GM12878 (cell line): ENCODE results near the gene CCDC27. TPM values are rescaled to one million over a fixed set of nuclear protein-coding genes. Genes with fewer than 3 reads are reported as not detected.

ENCODE experiments used
- ATAC-seq: fragments of 200-7000 bp; cut with Tn5 transposase; 3 replicates; pipeline ENCODE4 v1.9.1; 2020; ENCODE audit warnings: mild to moderate bottlenecking, moderate library complexity
- BruUV-seq: library from RNA; stranded (reverse); fragments of 400-500 nt; replicated peaks from 2 replicates; lab custom pipeline; 2021; lab: Mats Ljungman, UMichigan
- CTCF ChIA-PET: fragments of 300-600 bp; sonication (Branson Sonifier 250); formaldehyde crosslinking; extraction: SDS; loops from one replicate; lab custom pipeline; 2021; ENCODE audit warnings: inconsistent platforms; lab: Yijun Ruan, JAX
- POLR2A ChIA-PET: fragments of 350-600 bp; formaldehyde crosslinking; extraction: SDS; loops from one replicate; lab custom pipeline; 2021; ENCODE audit warnings: inconsistent platforms; lab: Charles Lee
- RAD21 ChIA-PET: fragments of 300-600 bp; sonication (Branson Sonifier 250); formaldehyde crosslinking; loops from one replicate; lab custom pipeline; 2023; ENCODE audit warnings: antibody characterized with exemption; ENCODE audit not compliant: unreplicated experiment; lab: Charles Lee
- SMC1A ChIA-PET: fragments of 300-600 bp; sonication (Branson Sonifier 250); formaldehyde crosslinking; loops from one replicate; lab custom pipeline; 2023; ENCODE audit not compliant: unreplicated experiment, uncharacterized antibody; lab: Charles Lee
- DNase-seq: peaks from one replicate; pipeline ENCODE4 v3.0.0-alpha.2; 2011; ENCODE audit warnings: low read depth, low spot score
- FAIRE-seq: peaks from 3 replicates; lab custom pipeline; 2011; peaks lifted over from hg19 to GRCh38; lab: Jason Lieb, UNC
- H2AFZ ChIP-seq: 2 replicates; pipeline ENCODE4 v1.6.0; 2011; ENCODE audit warnings: low read depth, low read length, control low read depth; ENCODE audit not compliant: control insufficient read depth
- H3K27ac ChIP-seq: 2 replicates; pipeline ENCODE4 v1.5.1; 2011; ENCODE audit warnings: control low read depth; ENCODE audit not compliant: control insufficient read depth, insufficient read depth
- H3K27me3 ChIP-seq, 2 experiments: replicated peaks in 1 of 2; 2 replicates each; pipeline versions ENCODE4 v1.6.0 to v1.6.1; 2011; ENCODE audit warnings: low read length in 1 of 2; ENCODE audit not compliant: control insufficient read depth in 2 of 2, insufficient read depth in 2 of 2
- H3K36me3 ChIP-seq, 2 experiments: 2 replicates each; pipeline ENCODE4 v1.5.1; 2011; ENCODE audit warnings: low read length in 1 of 2; ENCODE audit not compliant: control insufficient read depth in 2 of 2, insufficient read depth in 2 of 2
- H3K4me1 ChIP-seq: 2 replicates; pipeline ENCODE4 v1.6.1; 2011; ENCODE audit warnings: mild to moderate bottlenecking, low read length, moderate library complexity, mixed read lengths; ENCODE audit not compliant: control insufficient read depth, insufficient read depth
- H3K4me2 ChIP-seq: 2 replicates; pipeline ENCODE4 v1.6.0; 2011; ENCODE audit warnings: control low read depth; ENCODE audit not compliant: control insufficient read depth, insufficient read depth
- H3K4me3 ChIP-seq: fragments of 200-600 bp; sonication (generic); 2 replicates; pipeline ENCODE4 v1.5.1; 2016
- H3K79me2 ChIP-seq: 2 replicates; pipeline ENCODE4 v1.6.0; 2011; ENCODE audit warnings: low read length; ENCODE audit not compliant: control insufficient read depth, insufficient read depth
- H3K9ac ChIP-seq: 2 replicates; pipeline ENCODE4 v1.8.0; 2011; ENCODE audit warnings: low read length, control low read depth, mixed read lengths; ENCODE audit not compliant: control insufficient read depth, insufficient read depth
- H3K9me3 ChIP-seq: replicated peaks from 3 replicates; pipeline ENCODE4 v1.5.1; 2011; ENCODE audit warnings: mild to moderate bottlenecking, low read length; ENCODE audit not compliant: control insufficient read depth, insufficient read depth
- H4K20me1 ChIP-seq: 2 replicates; pipeline ENCODE4 v1.6.0; 2011; ENCODE audit not compliant: control insufficient read depth, insufficient read depth
- FOXK2 ChIP-seq: fragments of 450-650 bp; IDR thresholded peaks from 2 replicates; pipeline ENCODE4 v1.6.1; 2017; ENCODE audit warnings: mild to moderate bottlenecking, moderate library complexity
- HDGF ChIP-seq: fragments of 450-650 bp; IDR thresholded peaks from 2 replicates; pipeline ENCODE4 v1.6.1; 2016; ENCODE audit warnings: antibody characterized with exemption
- LARP7 ChIP-seq: fragments of 450-650 bp; IDR thresholded peaks from 2 replicates; pipeline ENCODE4 v1.6.1; 2017; ENCODE audit warnings: mild to moderate bottlenecking
- MEF2A ChIP-seq: IDR thresholded peaks from 2 replicates; pipeline ENCODE4 v1.6.1; 2011; ENCODE audit warnings: low read depth, mild to moderate bottlenecking, low read length, moderate library complexity; ENCODE audit not compliant: insufficient read depth
- POLR2AphosphoS2 ChIP-seq: IDR thresholded peaks from 2 replicates; pipeline ENCODE4 v1.6.1; 2011; ENCODE audit warnings: low read depth, mild to moderate bottlenecking, low read length, improper control_type of control experiment, moderate library complexity
- RAD51 ChIP-seq: fragments of 450-650 bp; IDR thresholded peaks from 2 replicates; pipeline ENCODE4 v1.6.1; 2016; ENCODE audit warnings: moderate library complexity, mild to moderate bottlenecking, inconsistent platforms
- RBBP5 ChIP-seq: fragments of 200-600 bp; sonication (generic); conservative IDR thresholded peaks from 2 replicates; pipeline ENCODE4 v1.6.1; 2016
- RUNX3 ChIP-seq: IDR thresholded peaks from 2 replicates; pipeline ENCODE4 v1.6.1; 2012; ENCODE audit warnings: low read length, inconsistent platforms
- SMAD5 ChIP-seq: IDR thresholded peaks from 2 replicates; pipeline ENCODE4 v1.6.1; 2016; ENCODE audit warnings: antibody characterized with exemption, low read depth
- STAT1 ChIP-seq: fragments of 450-650 bp; conservative IDR thresholded peaks from 2 replicates; pipeline ENCODE4 v1.6.1; 2014; ENCODE audit warnings: antibody characterized with exemption, mild to moderate bottlenecking
- STAT3 ChIP-seq: IDR thresholded peaks from 2 replicates; pipeline ENCODE4 v1.6.1; 2011; ENCODE audit warnings: low read depth, low read length, improper control_type of control experiment
- TARDBP ChIP-seq: IDR thresholded peaks from 2 replicates; pipeline ENCODE4 v1.6.1; 2016; ENCODE audit warnings: borderline replicate concordance
- ZBED1 ChIP-seq: IDR thresholded peaks from 2 replicates; pipeline ENCODE4 v1.6.1; 2016; ENCODE audit warnings: borderline replicate concordance
- ZNF274 ChIP-seq: IDR thresholded peaks from one replicate; pipeline ENCODE4 v1.8.0; 2011; ENCODE audit not compliant: insufficient read length, insufficient read depth
- ZNF384 ChIP-seq: IDR thresholded peaks from 2 replicates; pipeline ENCODE4 v1.6.1; 2012; ENCODE audit warnings: low read depth, mild to moderate bottlenecking, low read length, improper control_type of control experiment, borderline replicate concordance
- WGBS: methylation state at CpG from one replicate; pipeline ENCODE4 v1.1.6; 2016; ENCODE audit warnings: low lambda C conversion rate; ENCODE audit not compliant: insufficient replicate concordance, insufficient coverage; ENCODE audit errors: missing lambda C conversion rate; 5-methylcytosine and 5-hydroxymethylcytosine counted together
- in situ Hi-C: fragments of 300-500 bp; cut with MboI; formaldehyde crosslinking; loops from 9 replicates; pipeline ENCODE4 v1.14.3; 2018; ENCODE audit warnings: mixed read lengths
- intact Hi-C: fragments of 100-400 bp; cut with micrococcal nuclease; formaldehyde crosslinking; loops from one replicate; pipeline ENCODE4 v1.14.2; 2022; ENCODE audit not compliant: unreplicated experiment
- polyA plus RNA-seq, 11 experiments: library from polyadenylated mRNA; depleted of rRNA in 4 of 11; unstranded in 6 of 11; stranded (reverse) in 5 of 11; fragments of >200 nt; fragmentation: Nextera tagmentation in 4 of 11; fragmentation: Illumina TruSeq in 1 of 11; extraction: Ambion mirVana in 4 of 11; extraction: Trizol in 1 of 11; gene quantifications; 1 replicate in 1 of 11; 2 replicates in 10 of 11; pipeline versions ENCODE4 v1.2.1 to v1.2.3, GENCODE V29; 2011 to 2016; ENCODE audit warnings: inconsistent platforms in 2 of 11, missing spikeins in 2 of 11, low read depth in 1 of 11
- total RNA-seq, 4 experiments: library from RNA; depleted of rRNA in 3 of 4; stranded (reverse); fragments of >200 nt in 3 of 4; fragmentation: Illumina TruSeq in 1 of 4; extraction: Trizol in 1 of 4; gene quantifications; 2 replicates each; pipeline versions ENCODE4 v1.2.1 to v1.2.3, GENCODE V29; 2013 to 2021
- TF ChIP-seq, protein P1 (sequence below): fragments of 450-650 bp; IDR thresholded peaks from 2 replicates; pipeline ENCODE4 v1.6.1; 2018; ENCODE audit warnings: mild to moderate bottlenecking, low read depth, moderate library complexity; ENCODE audit not compliant: partially characterized antibody
- TF ChIP-seq, protein P2 (sequence below): fragments of 450-650 bp; IDR thresholded peaks from 2 replicates; pipeline ENCODE4 v1.6.1; 2017; ENCODE audit warnings: mild to moderate bottlenecking
- TF ChIP-seq, protein P3 (sequence below): fragments of 450-650 bp; formaldehyde crosslinking; IDR thresholded peaks from 2 replicates; pipeline ENCODE4 v1.5.0; 2022; ENCODE audit warnings: mild to moderate bottlenecking, missing genetic modification characterization
- TF ChIP-seq, protein P4 (sequence below): IDR thresholded peaks from 2 replicates; pipeline ENCODE4 v1.6.1; 2011; ENCODE audit warnings: low read depth, mild to moderate bottlenecking, low read length, moderate library complexity, borderline replicate concordance; ENCODE audit errors: extremely low read depth

The CCDC27 gene
- total and polyA plus RNA-seq, 10 of the 15 experiments (the other 5 are each of a cell fraction or from before 2014, with no cell fraction given), result 0.05 TPM; not detected in 9

DNA sequence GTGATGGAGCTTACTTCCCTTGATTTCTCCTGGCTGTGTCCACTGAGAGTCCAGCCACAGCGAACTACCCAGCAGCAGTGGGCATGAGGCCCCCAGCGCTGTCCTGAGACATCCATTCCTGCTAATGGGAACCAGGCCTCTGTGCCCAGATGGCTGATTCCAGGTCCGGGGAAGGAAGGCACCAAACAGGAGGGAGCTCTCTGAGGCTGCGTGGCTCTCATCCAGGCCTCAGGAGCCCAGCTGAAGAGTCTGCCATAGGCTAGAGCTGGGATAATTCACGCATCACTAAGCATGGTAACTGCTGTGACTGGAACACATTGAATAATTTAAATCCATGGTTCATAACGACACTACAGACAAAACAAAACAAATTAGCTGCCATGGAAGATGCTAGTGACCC is 68.8 kb downstream of the CCDC27 start:
- no peaks in the 10 kb centered on the region for H3K79me2 ChIP-seq
- H3K27me3 ChIP-seq, result no peaks in the 10 kb centered on the region
- BruUV-seq, result no TSS peak
- H2AFZ ChIP-seq, result no peak overlapping the region
- TF ChIP-seq FOXK2 (no peak), LARP7 (no peak), RAD51 (no peak), RBBP5 (no peak), RUNX3 (no peak), HDGF (no peak), TARDBP (no peak), SMAD5 (no peak), MEF2A (no peak), ZBED1 (no peak), ZNF274 (no peak), POLR2AphosphoS2 (no peak), ZNF384 (no peak), STAT3 (no peak), STAT1 (no peak)
- TF ChIP-seq, protein P1, sequence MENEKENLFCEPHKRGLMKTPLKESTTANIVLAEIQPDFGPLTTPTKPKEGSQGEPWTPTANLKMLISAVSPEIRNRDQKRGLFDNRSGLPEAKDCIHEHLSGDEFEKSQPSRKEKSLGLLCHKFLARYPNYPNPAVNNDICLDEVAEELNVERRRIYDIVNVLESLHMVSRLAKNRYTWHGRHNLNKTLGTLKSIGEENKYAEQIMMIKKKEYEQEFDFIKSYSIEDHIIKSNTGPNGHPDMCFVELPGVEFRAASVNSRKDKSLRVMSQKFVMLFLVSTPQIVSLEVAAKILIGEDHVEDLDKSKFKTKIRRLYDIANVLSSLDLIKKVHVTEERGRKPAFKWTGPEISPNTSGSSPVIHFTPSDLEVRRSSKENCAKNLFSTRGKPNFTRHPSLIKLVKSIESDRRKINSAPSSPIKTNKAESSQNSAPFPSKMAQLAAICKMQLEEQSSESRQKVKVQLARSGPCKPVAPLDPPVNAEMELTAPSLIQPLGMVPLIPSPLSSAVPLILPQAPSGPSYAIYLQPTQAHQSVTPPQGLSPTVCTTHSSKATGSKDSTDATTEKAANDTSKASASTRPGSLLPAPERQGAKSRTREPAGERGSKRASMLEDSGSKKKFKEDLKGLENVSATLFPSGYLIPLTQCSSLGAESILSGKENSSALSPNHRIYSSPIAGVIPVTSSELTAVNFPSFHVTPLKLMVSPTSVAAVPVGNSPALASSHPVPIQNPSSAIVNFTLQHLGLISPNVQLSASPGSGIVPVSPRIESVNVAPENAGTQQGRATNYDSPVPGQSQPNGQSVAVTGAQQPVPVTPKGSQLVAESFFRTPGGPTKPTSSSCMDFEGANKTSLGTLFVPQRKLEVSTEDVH, result no peak
- TF ChIP-seq, protein P2, sequence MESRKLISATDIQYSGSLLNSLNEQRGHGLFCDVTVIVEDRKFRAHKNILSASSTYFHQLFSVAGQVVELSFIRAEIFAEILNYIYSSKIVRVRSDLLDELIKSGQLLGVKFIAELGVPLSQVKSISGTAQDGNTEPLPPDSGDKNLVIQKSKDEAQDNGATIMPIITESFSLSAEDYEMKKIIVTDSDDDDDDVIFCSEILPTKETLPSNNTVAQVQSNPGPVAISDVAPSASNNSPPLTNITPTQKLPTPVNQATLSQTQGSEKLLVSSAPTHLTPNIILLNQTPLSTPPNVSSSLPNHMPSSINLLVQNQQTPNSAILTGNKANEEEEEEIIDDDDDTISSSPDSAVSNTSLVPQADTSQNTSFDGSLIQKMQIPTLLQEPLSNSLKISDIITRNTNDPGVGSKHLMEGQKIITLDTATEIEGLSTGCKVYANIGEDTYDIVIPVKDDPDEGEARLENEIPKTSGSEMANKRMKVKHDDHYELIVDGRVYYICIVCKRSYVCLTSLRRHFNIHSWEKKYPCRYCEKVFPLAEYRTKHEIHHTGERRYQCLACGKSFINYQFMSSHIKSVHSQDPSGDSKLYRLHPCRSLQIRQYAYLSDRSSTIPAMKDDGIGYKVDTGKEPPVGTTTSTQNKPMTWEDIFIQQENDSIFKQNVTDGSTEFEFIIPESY, result no peak
- TF ChIP-seq, protein P3, sequence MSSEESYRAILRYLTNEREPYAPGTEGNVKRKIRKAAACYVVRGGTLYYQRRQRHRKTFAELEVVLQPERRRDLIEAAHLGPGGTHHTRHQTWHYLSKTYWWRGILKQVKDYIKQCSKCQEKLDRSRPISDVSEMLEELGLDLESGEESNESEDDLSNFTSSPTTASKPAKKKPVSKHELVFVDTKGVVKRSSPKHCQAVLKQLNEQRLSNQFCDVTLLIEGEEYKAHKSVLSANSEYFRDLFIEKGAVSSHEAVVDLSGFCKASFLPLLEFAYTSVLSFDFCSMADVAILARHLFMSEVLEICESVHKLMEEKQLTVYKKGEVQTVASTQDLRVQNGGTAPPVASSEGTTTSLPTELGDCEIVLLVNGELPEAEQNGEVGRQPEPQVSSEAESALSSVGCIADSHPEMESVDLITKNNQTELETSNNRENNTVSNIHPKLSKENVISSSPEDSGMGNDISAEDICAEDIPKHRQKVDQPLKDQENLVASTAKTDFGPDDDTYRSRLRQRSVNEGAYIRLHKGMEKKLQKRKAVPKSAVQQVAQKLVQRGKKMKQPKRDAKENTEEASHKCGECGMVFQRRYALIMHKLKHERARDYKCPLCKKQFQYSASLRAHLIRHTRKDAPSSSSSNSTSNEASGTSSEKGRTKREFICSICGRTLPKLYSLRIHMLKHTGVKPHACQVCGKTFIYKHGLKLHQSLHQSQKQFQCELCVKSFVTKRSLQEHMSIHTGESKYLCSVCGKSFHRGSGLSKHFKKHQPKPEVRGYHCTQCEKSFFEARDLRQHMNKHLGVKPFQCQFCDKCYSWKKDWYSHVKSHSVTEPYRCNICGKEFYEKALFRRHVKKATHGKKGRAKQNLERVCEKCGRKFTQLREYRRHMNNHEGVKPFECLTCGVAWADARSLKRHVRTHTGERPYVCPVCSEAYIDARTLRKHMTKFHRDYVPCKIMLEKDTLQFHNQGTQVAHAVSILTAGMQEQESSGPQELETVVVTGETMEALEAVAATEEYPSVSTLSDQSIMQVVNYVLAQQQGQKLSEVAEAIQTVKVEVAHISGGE (CRISPR knock-in tag), result no peak
- TF ChIP-seq, protein P4, sequence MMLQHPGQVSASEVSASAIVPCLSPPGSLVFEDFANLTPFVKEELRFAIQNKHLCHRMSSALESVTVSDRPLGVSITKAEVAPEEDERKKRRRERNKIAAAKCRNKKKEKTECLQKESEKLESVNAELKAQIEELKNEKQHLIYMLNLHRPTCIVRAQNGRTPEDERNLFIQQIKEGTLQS, result no peak
- H3K9ac ChIP-seq, result no peak overlapping the region
- no peaks in the 10 kb centered on the region for H3K9me3 ChIP-seq
- peaks cover 0 to 4% of the 10 kb centered on the region in 2 experiments; a peak in 3 of 4 replicates for H3K36me3 ChIP-seq
- ChIA-PET SMC1A (no interaction called here), RAD21 (no interaction called here), POLR2A (no interaction called here), CTCF (no interaction called here)
- no peak overlapping the region for H3K4me3 ChIP-seq
- H3K4me2 ChIP-seq, result no peak overlapping the region
- FAIRE-seq (no peak), DNase-seq (no peak), ATAC-seq (no peak)
- intact Hi-C loops (no loop called here), in situ Hi-C loops (no loop called here)
- no peaks in the 10 kb centered on the region for H3K4me1 ChIP-seq
- H4K20me1 ChIP-seq, result no peaks in the 10 kb centered on the region
- WGBS, result 98% methylated on average over 6 of the region's 6 CpGs
- no peak overlapping the region for H3K27ac ChIP-seq
